HG02588 (cell line): ENCODE measurements around the gene GNG8.

Experiments used
- ATAC-seq: cut with Tn5 transposase; IDR thresholded peaks from one replicate; pipeline ENCODE4 v1.9.1; 2021; ENCODE audit warnings: mild to moderate bottlenecking, moderate library complexity; ENCODE audit not compliant: unreplicated experiment

GNG8 gene

GRCh38 chr19:46603752-46604231 is 32.2 kb downstream of the GNG8 start:
- no peak for ATAC-seq

GRCh38 chr19:46603195-46603637 is 32.8 kb downstream of the GNG8 start:
- ATAC-seq, result no peak

GRCh38 chr19:46602392-46603194 is 33.4 kb downstream of the GNG8 start:
- no peak for ATAC-seq

- no peak for ATAC-seq
Observed at GRCh38 chr19:46601318-46602224, 34.4 kb downstream of the GNG8 start, which contains the start of gene CALM3. TSS of gene CALM3 (plus strand) at chr19:46601330. CDS start at chr19:46601435, 105 bp downstream.

- ATAC-seq, result peak; percentile 70
Observed at GRCh38 chr19:46600384-46601317, 35.4 kb downstream of the GNG8 start.

GRCh38 chr19:46599716-46600373 is 36.2 kb downstream of the GNG8 start:
- ATAC-seq, result no peak

- no peak for ATAC-seq
Observed at GRCh38 chr19:46598372-46598917, 37.6 kb downstream of the GNG8 start.

GRCh38 chr19:46596008-46596407 is 40.0 kb downstream of the GNG8 start:
- ATAC-seq, result no peak

GRCh38 chr19:46591870-46592269 is 44.1 kb downstream of the GNG8 start:
- ATAC-seq, result no peak

GRCh38 chr19:46591254-46591653 is 44.7 kb downstream of the GNG8 start:
- ATAC-seq, result no peak

GRCh38 chr19:46587861-46588260 is 48.1 kb downstream of the GNG8 start:
- ATAC-seq, result no peak

- ATAC-seq, result no peak
Observed at GRCh38 chr19:46586294-46586693, 49.7 kb downstream of the GNG8 start.

- ATAC-seq, result no peak
Observed at GRCh38 chr19:46585539-46585938, 50.5 kb downstream of the GNG8 start.
